K562 (cell line): ENCODE results near the gene FAM171A1. TPM values are rescaled to one million over a fixed set of nuclear protein-coding genes. Genes with fewer than 3 reads are reported as not detected.
A peak's percentile ranks its signal among the peaks of the same experiment; 100 is the strongest.

ENCODE experiments used
- ATAC-seq: fragments of 200-7000 bp; cut with Tn5 transposase; 3 replicates; pipeline ENCODE4 v1.9.1; 2020; ENCODE audit warnings: moderate library complexity
- BruUV-seq: library from RNA; stranded (reverse); fragments of 400-500 nt; replicated peaks from 2 replicates; lab custom pipeline; 2021; lab: Mats Ljungman, UMichigan
- CTCF ChIA-PET: fragments of 300-600 bp; formaldehyde crosslinking; extraction: SDS; loops from one replicate; lab custom pipeline; 2021; ENCODE audit warnings: low intra/inter-chr PET ratio; lab: Yijun Ruan, JAX
- POLR2A ChIA-PET: fragments of 300-600, 350-650 bp; sonication (Branson Sonifier 250); formaldehyde crosslinking; extraction: SDS; loops from one replicate; lab custom pipeline; 2021; ENCODE audit warnings: antibody characterized with exemption, inconsistent platforms; lab: Yijun Ruan, JAX
- DNase-seq, 4 experiments: peaks; one replicate each; pipeline versions ENCODE4 v3.0.0 to v3.0.0-alpha.2; 2011 to 2018; ENCODE audit warnings: low spot score in 3 of 4, mixed read lengths in 3 of 4; ENCODE audit errors: extremely low read depth in 1 of 4
- FAIRE-seq: peaks from 2 replicates; lab custom pipeline; 2011; peaks lifted over from hg19 to GRCh38; lab: Jason Lieb, UNC
- H2AFZ ChIP-seq: 2 replicates; pipeline ENCODE4 v1.6.0; 2011; ENCODE audit warnings: low read depth, low read length, control low read depth, inconsistent platforms
- H3K27ac ChIP-seq: fragments of 200-600 bp; 3 replicates; pipeline ENCODE4 v1.8.0; 2011; ENCODE audit warnings: low read depth, mild to moderate bottlenecking, control low read depth, inconsistent platforms, low read length, moderate library complexity, mixed read lengths; ENCODE audit errors: extremely low read depth
- H3K27me3 ChIP-seq, 2 experiments: fragments of 300-600 bp in 1 of 2; 2 replicates in 1 of 2; 3 replicates in 1 of 2; pipeline versions ENCODE4 v1.6.0 to v1.8.0; 2011; ENCODE audit warnings: inconsistent platforms in 2 of 2, low read length in 2 of 2, mild to moderate bottlenecking in 1 of 2, mixed read lengths in 1 of 2, moderate library complexity in 1 of 2; ENCODE audit not compliant: control insufficient read depth in 2 of 2, insufficient read depth in 2 of 2
- H3K36me3 ChIP-seq: fragments of 300-600 bp; 3 replicates; pipeline ENCODE4 v1.8.0; 2011; ENCODE audit warnings: mild to moderate bottlenecking, low read length, inconsistent platforms; ENCODE audit not compliant: control insufficient read depth, insufficient read depth
- H3K4me1 ChIP-seq, 2 experiments: fragments of 200-600 bp in 1 of 2; replicated peaks in 1 of 2; 2 replicates in 1 of 2; 3 replicates in 1 of 2; pipeline versions ENCODE4 v1.5.1 to v1.8.0; 2011; ENCODE audit warnings: inconsistent platforms in 2 of 2, low read length in 2 of 2, mild to moderate bottlenecking in 1 of 2, mixed read lengths in 1 of 2, moderate library complexity in 1 of 2; ENCODE audit not compliant: control insufficient read depth in 2 of 2, insufficient read depth in 2 of 2
- H3K4me2 ChIP-seq: 2 replicates; pipeline ENCODE4 v1.6.1; 2011; ENCODE audit warnings: low read length, control low read depth, inconsistent platforms, mixed read lengths; ENCODE audit not compliant: insufficient read depth
- H3K4me3 ChIP-seq: fragments of 200-600 bp; sonication (generic), shearing (Covaris generic); 2 replicates; pipeline ENCODE4 v1.5.1; 2016; ENCODE audit warnings: control low read depth, inconsistent platforms
- H3K79me2 ChIP-seq: fragments of 200-600 bp; 3 replicates; pipeline ENCODE4 v1.8.0; 2011; ENCODE audit warnings: low read length, inconsistent platforms; ENCODE audit not compliant: control insufficient read depth, insufficient read depth
- H3K9ac ChIP-seq, 2 experiments: 2 replicates each; pipeline versions ENCODE4 v1.6.0 to v1.6.1; 2011; ENCODE audit warnings: low read depth in 2 of 2, low read length in 2 of 2, control low read depth in 1 of 2, inconsistent platforms in 1 of 2, mild to moderate bottlenecking in 1 of 2, mixed read lengths in 1 of 2; ENCODE audit not compliant: insufficient read depth in 1 of 2
- H3K9me1 ChIP-seq: one replicate; pipeline ENCODE4 v1.6.0; 2011; ENCODE audit warnings: inconsistent platforms, mild to moderate bottlenecking, low read length, moderate library complexity; ENCODE audit not compliant: control insufficient read depth, insufficient read depth
- H3K9me3 ChIP-seq: replicated peaks from 2 replicates; pipeline ENCODE4 v1.5.1; 2011; ENCODE audit warnings: low read depth, low read length, inconsistent platforms; ENCODE audit not compliant: control insufficient read depth, insufficient read depth
- H4K20me1 ChIP-seq: replicated peaks from 2 replicates; pipeline ENCODE4 v1.6.1; 2011; ENCODE audit warnings: low read length, inconsistent platforms, mixed read lengths; ENCODE audit not compliant: control insufficient read depth, insufficient read depth
- ATF1 ChIP-seq, 2 experiments: fragments of 450-650 bp in 1 of 2; IDR thresholded peaks; 2 replicates each; pipeline ENCODE4 v1.6.1; 2016; ENCODE audit warnings: missing compliant biosample characterization in 1 of 2, missing genetic modification characterization in 1 of 2
- IRF2 ChIP-seq: sonication (generic); formaldehyde crosslinking; IDR thresholded peaks from 2 replicates; pipeline ENCODE4 v1.8.1; 2022; ENCODE audit warnings: mild to moderate bottlenecking, missing genetic modification reagents
- NONO ChIP-seq, 2 experiments: fragments of 200-400 bp in 1 of 2; fragments of 450-650 bp in 1 of 2; formaldehyde crosslinking in 1 of 2; IDR thresholded peaks; 2 replicates each; pipeline ENCODE4 v1.6.1; 2017; ENCODE audit warnings: low read depth in 2 of 2, mild to moderate bottlenecking in 2 of 2, moderate library complexity in 2 of 2, low read length in 1 of 2
- NR2F6 ChIP-seq: fragments of 450-650 bp; formaldehyde crosslinking; IDR thresholded peaks from 2 replicates; pipeline ENCODE4 v1.4.0; 2020; ENCODE audit warnings: mild to moderate bottlenecking
- NUFIP1 ChIP-seq: fragments of 450-650 bp; IDR thresholded peaks from 2 replicates; pipeline ENCODE4 v1.6.1; 2018; ENCODE audit not compliant: partially characterized antibody
- PTBP1 ChIP-seq: fragments of 200-400 bp; formaldehyde crosslinking; IDR thresholded peaks from 2 replicates; pipeline ENCODE4 v1.6.1; 2017; ENCODE audit warnings: low read depth, low read length
- TEAD2 ChIP-seq: fragments of 450-650 bp; IDR thresholded peaks from 2 replicates; pipeline ENCODE4 v1.6.1; 2016; ENCODE audit warnings: missing genetic modification characterization, control low read depth, missing compliant biosample characterization
- ZNF274 ChIP-seq: IDR thresholded peaks from 2 replicates; pipeline ENCODE4 v1.6.1; 2011; ENCODE audit warnings: low read depth, mild to moderate bottlenecking, low read length, moderate library complexity, borderline replicate concordance
- WGBS: fragments of 100-300 bp; shearing (Covaris generic); methylation state at CpG from one replicate; pipeline ENCODE4 v1.1.6; 2016; ENCODE audit warnings: low coverage, mixed read lengths; ENCODE audit not compliant: insufficient coverage; ENCODE audit errors: missing lambda C conversion rate; 5-methylcytosine and 5-hydroxymethylcytosine counted together
- in situ Hi-C: fragments of 300-500 bp; cut with MboI; formaldehyde crosslinking; loops from 4 replicates; pipeline ENCODE4 v1.15.0; 2018; ENCODE audit warnings: inconsistent platforms, mixed read lengths
- intact Hi-C: fragments of 100-400 bp; cut with micrococcal nuclease; formaldehyde crosslinking; loops from 2 replicates; pipeline ENCODE4 v1.14.2; 2022
- polyA plus RNA-seq, 8 experiments: library from polyadenylated mRNA; depleted of rRNA in 4 of 8; stranded (reverse) in 5 of 8; unstranded in 3 of 8; fragments of >200 nt; fragmentation: Nextera tagmentation in 2 of 8; fragmentation: Illumina TruSeq in 1 of 8; extraction: Ambion mirVana in 2 of 8; extraction: Trizol in 1 of 8; gene quantifications; 2 replicates each; pipeline versions ENCODE4 v1.2.1 to v1.2.3, GENCODE V29; 2011 to 2014; ENCODE audit warnings: inconsistent platforms in 1 of 8, missing spikeins in 1 of 8
- total RNA-seq, 7 experiments: library from RNA; depleted of rRNA in 6 of 7; stranded (reverse); fragments of >200 nt in 6 of 7; fragmentation: Illumina TruSeq in 2 of 7; extraction: Trizol in 2 of 7; gene quantifications; 2 replicates each; pipeline versions ENCODE4 v1.2.1 to v1.2.3, GENCODE V29; 2011 to 2021; ENCODE audit warnings: low replicate concordance in 1 of 7
- TF ChIP-seq, protein P1 (sequence below): fragments of 450-650 bp; formaldehyde crosslinking; IDR thresholded peaks from 2 replicates; pipeline ENCODE4 v1.4.0; 2020; ENCODE audit warnings: mild to moderate bottlenecking, moderate library complexity
- TF ChIP-seq, protein P2 (sequence below): sonication (generic); formaldehyde crosslinking; IDR thresholded peaks from 2 replicates; pipeline ENCODE4 v1.8.1; 2023; ENCODE audit warnings: missing genetic modification reagents, mild to moderate bottlenecking, borderline replicate concordance

The FAM171A1 gene
- total and polyA plus RNA-seq, 9 of the 15 experiments (the other 6 are each of a cell fraction or from before 2014, with no cell fraction given) = 0.51 to 8.2 (median 4.8) TPM

DNA sequence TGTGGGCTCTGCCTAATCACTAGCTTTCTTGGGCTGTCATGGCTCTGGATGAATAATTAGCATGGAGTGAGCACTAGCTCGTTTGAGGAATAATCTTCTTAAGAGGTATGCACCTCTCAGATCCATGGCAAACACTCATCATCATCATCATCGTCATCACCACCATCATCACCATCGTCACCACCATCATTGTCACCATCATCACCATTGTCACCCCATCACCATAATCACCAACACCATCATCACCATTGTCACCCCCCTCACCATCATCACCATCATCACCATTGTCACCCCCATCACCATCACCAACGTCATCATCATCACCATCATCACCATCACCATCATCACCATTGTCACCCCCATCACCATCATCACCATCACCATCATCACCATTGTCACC, 141.8 kb downstream of the FAM171A1 start:
- Histone ChIP-seq H3K4me2 (no peak overlapping the region), H2AFZ (no peak overlapping the region), H3K9ac (no peak overlapping the region), H3K4me3 (no peak overlapping the region), H3K9me3 (no peaks in the 10 kb centered on the region), H3K27ac (no peak overlapping the region), H3K4me1 (no peaks in the 10 kb centered on the region; a peak in 1 of 5 replicates), H3K79me2 (no peaks in the 10 kb centered on the region), H3K9me1 (no peaks in the 10 kb centered on the region), H3K27me3 (peaks cover 0 to 18% of the 10 kb centered on the region in 2 experiments; a peak in 3 of 5 replicates), H3K36me3 (no peaks in the 10 kb centered on the region), H4K20me1 (no peaks in the 10 kb centered on the region; the same call in 1 of the 2 replicates)
- BruUV-seq = no TSS peak
- ChIA-PET POLR2A (interaction anchor here (0.6 kb wide), 1 partner anchor 235 kb away, joined by 3 read pairs; no protein-coding TSS in a partner anchor), CTCF (no interaction called here)
- WGBS = 4% methylated on average over 4 of the region's 4 CpGs
- intact Hi-C loops (no loop called here), in situ Hi-C loops (no loop called here)
- no peak for DNase-seq
- no peak for ATAC-seq
- TF ChIP-seq ATF1 (CRISPR knock-in tag; IDR thresholded peaks at IDR 0.05) = no peak
- TF ChIP-seq ATF1 (tag; IDR thresholded peaks at IDR 0.05) = 0 out of 2 replicates have a peak, but pooled peaks have one; percentile 22
- TF ChIP-seq NUFIP1 = no peak
- TF ChIP-seq NR2F6 = no peak
- no peak for FAIRE-seq

DNA sequence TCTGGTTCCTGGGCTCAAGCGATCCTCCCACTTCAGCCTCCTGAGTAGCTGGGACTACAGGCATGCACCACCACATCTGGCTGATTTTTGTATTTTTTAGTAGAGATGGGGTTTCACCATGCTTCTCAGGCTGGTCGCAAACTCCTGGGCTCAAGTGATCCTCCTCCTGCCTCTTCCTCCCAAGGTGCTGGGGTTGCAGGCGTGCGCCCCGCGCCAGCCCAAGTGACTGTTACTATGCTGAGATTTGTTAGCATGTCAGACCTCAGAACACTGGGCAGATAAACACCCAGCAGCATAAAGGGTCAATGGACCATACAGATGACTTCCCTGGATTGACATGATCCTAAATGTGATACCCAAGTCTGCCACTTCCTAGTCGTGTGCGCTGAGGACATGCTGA, 142.7 kb downstream of the FAM171A1 start:
- no peaks in the 10 kb centered on the region; the same call in 1 of the 2 replicates for H4K20me1 ChIP-seq
- BruUV-seq = no TSS peak
- no peak overlapping the region for H3K9ac ChIP-seq
- ChIA-PET POLR2A (no interaction called here), CTCF (no interaction called here)
- H2AFZ ChIP-seq = no peak overlapping the region
- no peaks in the 10 kb centered on the region for H3K79me2 ChIP-seq
- in situ Hi-C loops (no loop called here), intact Hi-C loops (no loop called here)
- FAIRE-seq = no peak
- no peaks in the 10 kb centered on the region for H3K9me1 ChIP-seq
- no peak for ATAC-seq
- WGBS = 12% methylated on average over 8 of the region's 8 CpGs
- DNase-seq = no peak
- no peaks in the 10 kb centered on the region; a peak in 1 of 5 replicates for H3K4me1 ChIP-seq
- H3K27me3 ChIP-seq = peaks cover 0 to 18% of the 10 kb centered on the region in 2 experiments; a peak in 3 of 5 replicates
- H3K4me3 ChIP-seq = no peak overlapping the region
- H3K27ac ChIP-seq = no peak overlapping the region
- no peak overlapping the region for H3K4me2 ChIP-seq
- H3K9me3 ChIP-seq = no peaks in the 10 kb centered on the region
- no peaks in the 10 kb centered on the region for H3K36me3 ChIP-seq
- no peak for TF ChIP-seq IRF2 (CRISPR knock-in tag)
- no peak for TF ChIP-seq TEAD2 (tag)
- TF ChIP-seq ZNF274 = no peak
- TF ChIP-seq NONO (IDR thresholded peaks at IDR 0.05; ENCODE audit: low read depth in 2 of 2, low read length in 1 of 2) = no peak
- TF ChIP-seq, protein P1, sequence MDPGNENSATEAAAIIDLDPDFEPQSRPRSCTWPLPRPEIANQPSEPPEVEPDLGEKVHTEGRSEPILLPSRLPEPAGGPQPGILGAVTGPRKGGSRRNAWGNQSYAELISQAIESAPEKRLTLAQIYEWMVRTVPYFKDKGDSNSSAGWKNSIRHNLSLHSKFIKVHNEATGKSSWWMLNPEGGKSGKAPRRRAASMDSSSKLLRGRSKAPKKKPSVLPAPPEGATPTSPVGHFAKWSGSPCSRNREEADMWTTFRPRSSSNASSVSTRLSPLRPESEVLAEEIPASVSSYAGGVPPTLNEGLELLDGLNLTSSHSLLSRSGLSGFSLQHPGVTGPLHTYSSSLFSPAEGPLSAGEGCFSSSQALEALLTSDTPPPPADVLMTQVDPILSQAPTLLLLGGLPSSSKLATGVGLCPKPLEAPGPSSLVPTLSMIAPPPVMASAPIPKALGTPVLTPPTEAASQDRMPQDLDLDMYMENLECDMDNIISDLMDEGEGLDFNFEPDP (CRISPR knock-in tag) = no peak
- no peak for TF ChIP-seq PTBP1
- TF ChIP-seq, protein P2, sequence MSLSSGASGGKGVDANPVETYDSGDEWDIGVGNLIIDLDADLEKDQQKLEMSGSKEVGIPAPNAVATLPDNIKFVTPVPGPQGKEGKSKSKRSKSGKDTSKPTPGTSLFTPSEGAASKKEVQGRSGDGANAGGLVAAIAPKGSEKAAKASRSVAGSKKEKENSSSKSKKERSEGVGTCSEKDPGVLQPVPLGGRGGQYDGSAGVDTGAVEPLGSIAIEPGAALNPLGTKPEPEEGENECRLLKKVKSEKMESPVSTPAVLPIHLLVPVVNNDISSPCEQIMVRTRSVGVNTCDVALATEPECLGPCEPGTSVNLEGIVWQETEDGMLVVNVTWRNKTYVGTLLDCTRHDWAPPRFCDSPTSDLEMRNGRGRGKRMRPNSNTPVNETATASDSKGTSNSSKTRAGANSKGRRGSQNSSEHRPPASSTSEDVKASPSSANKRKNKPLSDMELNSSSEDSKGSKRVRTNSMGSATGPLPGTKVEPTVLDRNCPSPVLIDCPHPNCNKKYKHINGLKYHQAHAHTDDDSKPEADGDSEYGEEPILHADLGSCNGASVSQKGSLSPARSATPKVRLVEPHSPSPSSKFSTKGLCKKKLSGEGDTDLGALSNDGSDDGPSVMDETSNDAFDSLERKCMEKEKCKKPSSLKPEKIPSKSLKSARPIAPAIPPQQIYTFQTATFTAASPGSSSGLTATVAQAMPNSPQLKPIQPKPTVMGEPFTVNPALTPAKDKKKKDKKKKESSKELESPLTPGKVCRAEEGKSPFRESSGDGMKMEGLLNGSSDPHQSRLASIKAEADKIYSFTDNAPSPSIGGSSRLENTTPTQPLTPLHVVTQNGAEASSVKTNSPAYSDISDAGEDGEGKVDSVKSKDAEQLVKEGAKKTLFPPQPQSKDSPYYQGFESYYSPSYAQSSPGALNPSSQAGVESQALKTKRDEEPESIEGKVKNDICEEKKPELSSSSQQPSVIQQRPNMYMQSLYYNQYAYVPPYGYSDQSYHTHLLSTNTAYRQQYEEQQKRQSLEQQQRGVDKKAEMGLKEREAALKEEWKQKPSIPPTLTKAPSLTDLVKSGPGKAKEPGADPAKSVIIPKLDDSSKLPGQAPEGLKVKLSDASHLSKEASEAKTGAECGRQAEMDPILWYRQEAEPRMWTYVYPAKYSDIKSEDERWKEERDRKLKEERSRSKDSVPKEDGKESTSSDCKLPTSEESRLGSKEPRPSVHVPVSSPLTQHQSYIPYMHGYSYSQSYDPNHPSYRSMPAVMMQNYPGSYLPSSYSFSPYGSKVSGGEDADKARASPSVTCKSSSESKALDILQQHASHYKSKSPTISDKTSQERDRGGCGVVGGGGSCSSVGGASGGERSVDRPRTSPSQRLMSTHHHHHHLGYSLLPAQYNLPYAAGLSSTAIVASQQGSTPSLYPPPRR (CRISPR knock-in tag) = no peak
